Activated naive CD4-positive, alpha-beta T cell treated with anti-CD3 and anti-CD28 coated beads, Interleukin-2, amount 50 U/mL, for 16 hours (primary cell): ENCODE data around the gene GTF3C2.
A peak's percentile ranks its signal among the peaks of the same experiment; 100 is the strongest.
"Not testable (repeated sequence)": the region's sequence is repeated elsewhere in the genome, so short reads cannot be mapped to it uniquely, and the experiment has no call there.

Experiments
- DNase-seq: peaks from one replicate; pipeline ENCODE4 v3.0.0-alpha.2; 2020

GTF3C2 gene

GRCh38 chr2:27319839-27320238, 36.7 kb downstream of the GTF3C2 start:
- not testable (repeated sequence) for DNase-seq

GRCh38 chr2:27316655-27317412, 39.7 kb downstream of the GTF3C2 start:
- DNase-seq: no peak

- no peak for DNase-seq
These were observed 41.4 kb downstream of the GTF3C2 start for GRCh38 chr2:27315122-27315521.

GRCh38 chr2:27314709-27315108, 41.9 kb downstream of the GTF3C2 start:
- DNase-seq: no peak

GRCh38 chr2:27313882-27314645, 42.5 kb downstream of the GTF3C2 start:
- no peak for DNase-seq

- DNase-seq: no peak
These were observed 44.4 kb downstream of the GTF3C2 start for GRCh38 chr2:27312152-27312551.

- no peak for DNase-seq
These were observed 46.9 kb downstream of the GTF3C2 start for GRCh38 chr2:27309651-27310050.

- DNase-seq: no peak
These were observed 48.1 kb downstream of the GTF3C2 start, which contains the start of gene UCN for GRCh38 chr2:27308359-27308881. TSS of gene UCN (minus strand) at chr2:27308445. CDS start at chr2:27307895, 550 bp downstream.

- DNase-seq: no peak
These were observed 48.8 kb downstream of the GTF3C2 start for GRCh38 chr2:27307545-27308358.

GRCh38 chr2:27307287-27307544, 49.3 kb downstream of the GTF3C2 start:
- DNase-seq: no peak

GRCh38 chr2:27306573-27307286, 49.8 kb downstream of the GTF3C2 start:
- peak; percentile 58 for DNase-seq

GRCh38 chr2:27306136-27306535, 50.4 kb downstream of the GTF3C2 start:
- DNase-seq: no peak

- no peak for DNase-seq
These were observed 51.0 kb downstream of the GTF3C2 start for GRCh38 chr2:27305516-27305915.

- DNase-seq: no peak
These were observed 51.9 kb downstream of the GTF3C2 start for GRCh38 chr2:27304488-27305240.

- peak; percentile 31 for DNase-seq
These were observed 53.2 kb downstream of the GTF3C2 start for GRCh38 chr2:27303093-27304025.

GRCh38 chr2:27300606-27301005, 56.0 kb downstream of the GTF3C2 start:
- DNase-seq: not testable (repeated sequence)

GRCh38 chr2:27298391-27299080, 58.0 kb downstream of the GTF3C2 start:
- DNase-seq: no peak

GRCh38 chr2:27297195-27297594, 59.4 kb downstream of the GTF3C2 start:
- DNase-seq: no peak

- no peak for DNase-seq
These were observed 60.1 kb downstream of the GTF3C2 start for GRCh38 chr2:27296481-27296880.

- no peak for DNase-seq
These were observed 61.6 kb downstream of the GTF3C2 start for GRCh38 chr2:27294928-27295327.
